Right lobe of liver (tissue), 6 donors: ENCODE measurements around the gene CUL9. TPM values are rescaled to one million over a fixed set of nuclear protein-coding genes. Genes with fewer than 3 reads are reported as not detected.

Experiments used
- ATAC-seq, 4 donors: fragments of 200-7000 bp; cut with Tn5 transposase; one replicate each; pipeline ENCODE4 v1.9.1; 2020; ENCODE audit warnings: mild to moderate bottlenecking in 4 of 4, moderate library complexity in 4 of 4
- DNase-seq, 3 donors: peaks; one replicate each; pipeline ENCODE4 v3.0.0-alpha.2; 2020
- H3K27ac ChIP-seq, 3 donors: fragments of 200-600 bp; one replicate each; pipeline ENCODE4 v1.8.0; 2022
- H3K27me3 ChIP-seq, 2 donors: fragments of 200-600 bp; one replicate each; pipeline ENCODE4 v1.8.0; 2022
- H3K36me3 ChIP-seq, 4 donors: fragments of 200-600 bp; sonication (generic) in 1 of 4; one replicate each; pipeline versions ENCODE4 v1.5.1 to v1.8.0; 2017 to 2022; ENCODE audit warnings: control low read depth in 1 of 4
- H3K4me1 ChIP-seq, 4 donors: fragments of 200-600 bp; sonication (generic) in 1 of 4; one replicate each; pipeline versions ENCODE4 v1.5.1 to v1.8.0; 2017 to 2022; ENCODE audit warnings: control low read depth in 1 of 4
- H3K4me3 ChIP-seq, 3 donors: fragments of 200-600 bp; one replicate each; pipeline ENCODE4 v1.8.0; 2022
- H3K9me3 ChIP-seq, 4 donors: fragments of 200-600 bp; sonication (generic) in 1 of 4; one replicate each; pipeline versions ENCODE4 v1.5.1 to v1.8.0; 2017 to 2022; ENCODE audit warnings: control low read depth in 1 of 4
- POLR2A ChIP-seq: fragments of 450-650 bp; IDR thresholded peaks from one replicate; pipeline ENCODE4 v1.6.1; 2017; ENCODE audit warnings: antibody characterized with exemption, mild to moderate bottlenecking
- WGBS: methylation state at CpG from one replicate; pipeline ENCODE4 v1.1.6; 2018; ENCODE audit warnings: low coverage, low lambda C conversion rate; ENCODE audit not compliant: insufficient coverage; ENCODE audit errors: missing lambda C conversion rate; 5-methylcytosine and 5-hydroxymethylcytosine counted together
- intact Hi-C, 2 donors: fragments of 100-400 bp; cut with DNase I; formaldehyde crosslinking; loops; one replicate each; pipeline versions ENCODE4 v1.11.2 to v1.14.1; 2022
- total RNA-seq, 6 experiments: library from RNA; depleted of rRNA in 2 of 6; stranded (reverse); fragments of >200 nt in 2 of 6; fragmentation: NEBNext Ultra II Directional in 3 of 6; extraction: Animal tissue kit (Norgen Biotek cat#: 25700) in 3 of 6; gene quantifications; one replicate each; pipeline versions ENCODE4 v1.1.0 to v1.2.4, GENCODE V29; 2016 to 2023
- TF ChIP-seq, protein P1 (sequence below), 4 donors: fragments of 200-600 bp in 3 of 4; fragments of 450-650 bp in 1 of 4; IDR thresholded peaks; one replicate each; pipeline versions ENCODE4 v1.5.1 to v1.8.0; 2016 to 2022; ENCODE audit warnings: antibody characterized with exemption in 4 of 4, mild to moderate bottlenecking in 2 of 4
- donor health status: DM: no; HTN: yes; CAD: no.
- donor health status: DM: no; HTN: no; CAD: no.
- donor health status: DM: no; HTN: no; CAD: no.
- donor health status: DM: no; HTN: yes; CAD: no.
- donor health status: DM: no; HTN: yes; CAD: no.

Gene CUL9
- total RNA-seq, 6 experiments from 2014 or later: 14.4 to 17.7 (median 15.2) TPM

DNA sequence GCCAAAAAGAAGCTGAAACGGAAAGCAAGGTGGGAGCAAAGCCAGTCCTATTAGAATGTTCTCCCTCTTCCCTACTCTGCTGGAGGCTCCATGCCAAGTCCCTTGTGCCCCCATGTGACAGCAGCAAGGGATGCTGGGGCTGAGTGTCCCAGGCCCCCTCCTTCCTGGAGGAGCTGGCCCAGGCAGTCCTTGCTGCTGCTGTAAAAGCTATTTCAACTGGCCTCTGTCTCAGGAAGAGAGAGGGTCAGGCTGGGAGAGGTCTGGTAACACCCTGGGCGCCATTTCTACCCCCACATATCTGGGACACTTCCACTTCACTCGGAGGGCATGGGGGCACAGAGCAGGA lies 86.3 kb downstream of the CUL9 start:
- peaks cover 0 to 62% (median 25%) of the 10 kb centered on the region in 4 donors for H3K4me1 ChIP-seq
- H3K27me3 ChIP-seq: no peaks in the 10 kb centered on the region
- no peaks in the 10 kb centered on the region for H3K9me3 ChIP-seq
- peak overlapping the region in 2 of 3 donors; percentile 66 to 88 for H3K4me3 ChIP-seq
- no peaks in the 10 kb centered on the region for H3K36me3 ChIP-seq
- WGBS: 33% methylated on average over 1 of the region's 3 CpGs
- intact Hi-C loops: loop anchor here in 1 of 2 donors (10.0 kb wide), 1 partner anchor 86 kb away; no protein-coding TSS in a partner anchor
- peak; percentile 3 to 27 (median 20) for ATAC-seq
- H3K27ac ChIP-seq: peak overlapping the region; percentile 62 to 80 (median 77)
- peak in 2 of 3 donors; percentile 83 to 87 for DNase-seq
- peak; percentile 34 for TF ChIP-seq POLR2A
- TF ChIP-seq, protein P1, sequence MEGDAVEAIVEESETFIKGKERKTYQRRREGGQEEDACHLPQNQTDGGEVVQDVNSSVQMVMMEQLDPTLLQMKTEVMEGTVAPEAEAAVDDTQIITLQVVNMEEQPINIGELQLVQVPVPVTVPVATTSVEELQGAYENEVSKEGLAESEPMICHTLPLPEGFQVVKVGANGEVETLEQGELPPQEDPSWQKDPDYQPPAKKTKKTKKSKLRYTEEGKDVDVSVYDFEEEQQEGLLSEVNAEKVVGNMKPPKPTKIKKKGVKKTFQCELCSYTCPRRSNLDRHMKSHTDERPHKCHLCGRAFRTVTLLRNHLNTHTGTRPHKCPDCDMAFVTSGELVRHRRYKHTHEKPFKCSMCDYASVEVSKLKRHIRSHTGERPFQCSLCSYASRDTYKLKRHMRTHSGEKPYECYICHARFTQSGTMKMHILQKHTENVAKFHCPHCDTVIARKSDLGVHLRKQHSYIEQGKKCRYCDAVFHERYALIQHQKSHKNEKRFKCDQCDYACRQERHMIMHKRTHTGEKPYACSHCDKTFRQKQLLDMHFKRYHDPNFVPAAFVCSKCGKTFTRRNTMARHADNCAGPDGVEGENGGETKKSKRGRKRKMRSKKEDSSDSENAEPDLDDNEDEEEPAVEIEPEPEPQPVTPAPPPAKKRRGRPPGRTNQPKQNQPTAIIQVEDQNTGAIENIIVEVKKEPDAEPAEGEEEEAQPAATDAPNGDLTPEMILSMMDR (IDR thresholded peaks at IDR 0.05): no peak

DNA sequence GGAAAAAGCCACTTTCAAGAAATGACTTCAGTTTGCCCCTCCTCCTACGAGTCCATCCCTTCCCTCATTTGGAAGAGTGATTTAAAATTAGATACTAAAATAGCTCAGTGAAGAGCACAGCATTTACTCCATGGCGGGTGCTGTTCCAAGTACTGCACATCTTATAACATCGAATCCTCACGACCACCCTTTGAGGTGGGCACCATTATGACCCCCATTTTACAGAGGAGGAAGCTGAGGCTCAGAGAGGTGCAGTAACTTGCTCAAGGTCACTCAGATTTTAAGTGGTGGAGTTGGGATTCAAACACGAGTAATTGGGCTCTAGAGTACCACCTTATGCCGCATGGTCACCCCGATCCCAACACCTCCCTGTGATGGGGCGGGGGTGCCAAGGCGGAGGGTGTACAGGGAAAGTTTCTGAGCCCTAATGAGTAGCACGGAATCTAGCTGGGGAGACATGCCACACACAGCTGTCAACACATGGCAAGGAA lies 86.8 kb downstream of the CUL9 start:
- DNase-seq: no peak
- Histone ChIP-seq H3K4me1 (peaks cover 0 to 66% (median 25%) of the 10 kb centered on the region in 4 donors), H3K27ac (peak overlapping the region; percentile 62 to 80 (median 77)), H3K36me3 (no peaks in the 10 kb centered on the region), H3K9me3 (no peaks in the 10 kb centered on the region), H3K4me3 (peak overlapping the region; percentile 46 to 88 (median 66)), H3K27me3 (no peaks in the 10 kb centered on the region)
- WGBS: 16% methylated on average over 8 of the region's 10 CpGs
- no peak for ATAC-seq
- intact Hi-C loops: loop anchor here in 1 of 2 donors (10.0 kb wide), 1 partner anchor 86 kb away; no protein-coding TSS in a partner anchor
- TF ChIP-seq, protein P1 (IDR thresholded peaks at IDR 0.05): no peak
- TF ChIP-seq POLR2A: no peak

DNA sequence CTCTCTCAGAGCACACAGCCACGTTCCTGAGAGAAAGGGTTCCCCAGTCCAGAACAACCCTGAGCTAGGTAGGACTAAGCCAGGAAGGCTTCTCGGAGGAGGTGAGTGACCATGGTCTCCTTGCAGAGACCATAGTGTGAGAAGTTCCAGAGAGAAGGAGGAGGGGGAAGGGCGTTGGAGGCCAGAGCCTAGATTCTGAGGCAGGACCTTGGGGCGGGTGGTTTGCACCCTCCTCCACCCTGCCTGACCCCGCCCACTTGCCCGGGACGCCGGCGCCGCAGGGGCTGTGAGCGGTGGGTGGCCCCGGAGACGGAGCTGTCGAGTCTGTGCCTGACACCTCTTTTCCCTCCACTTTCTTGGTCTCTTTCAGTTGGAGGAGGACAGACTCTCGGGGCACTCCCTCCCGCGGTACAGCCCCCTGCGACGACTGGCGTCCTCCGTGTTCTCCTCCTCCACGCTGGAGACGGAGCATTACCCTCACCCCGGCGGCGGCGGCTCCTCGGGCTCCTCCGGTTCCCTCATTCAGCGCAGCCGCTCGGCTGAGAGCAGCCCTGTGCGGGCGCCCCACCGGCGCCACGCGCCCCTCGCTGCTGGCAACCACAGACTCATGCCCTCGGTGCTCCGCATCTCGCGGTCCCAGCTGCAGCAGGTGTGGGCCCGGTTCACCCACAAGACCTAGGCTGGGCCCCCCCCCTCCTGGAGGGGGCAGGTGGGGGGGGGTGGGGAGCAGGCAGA lies 87.4 kb downstream of the CUL9 start:
- H3K36me3 ChIP-seq: no peaks in the 10 kb centered on the region
- TF ChIP-seq POLR2A: peak; percentile 77
- TF ChIP-seq, protein P1 (IDR thresholded peaks at IDR 0.05): no peak
- H3K4me3 ChIP-seq: peak overlapping the region; percentile 46 to 88 (median 66)
- DNase-seq: peak; percentile 87 to 94 (median 90)
- H3K4me1 ChIP-seq: peaks cover 0 to 71% (median 25%) of the 10 kb centered on the region in 4 donors
- intact Hi-C loops: loop anchor here in 1 of 2 donors (10.0 kb wide), 1 partner anchor 85 kb away; no protein-coding TSS in a partner anchor
- peak; percentile 46 to 59 (median 58) for ATAC-seq
- H3K9me3 ChIP-seq: no peaks in the 10 kb centered on the region
- H3K27me3 ChIP-seq: no peaks in the 10 kb centered on the region
- WGBS: 5% methylated on average over 12 of the region's 44 CpGs
- peak overlapping the region; percentile 62 to 80 (median 77) for H3K27ac ChIP-seq

DNA sequence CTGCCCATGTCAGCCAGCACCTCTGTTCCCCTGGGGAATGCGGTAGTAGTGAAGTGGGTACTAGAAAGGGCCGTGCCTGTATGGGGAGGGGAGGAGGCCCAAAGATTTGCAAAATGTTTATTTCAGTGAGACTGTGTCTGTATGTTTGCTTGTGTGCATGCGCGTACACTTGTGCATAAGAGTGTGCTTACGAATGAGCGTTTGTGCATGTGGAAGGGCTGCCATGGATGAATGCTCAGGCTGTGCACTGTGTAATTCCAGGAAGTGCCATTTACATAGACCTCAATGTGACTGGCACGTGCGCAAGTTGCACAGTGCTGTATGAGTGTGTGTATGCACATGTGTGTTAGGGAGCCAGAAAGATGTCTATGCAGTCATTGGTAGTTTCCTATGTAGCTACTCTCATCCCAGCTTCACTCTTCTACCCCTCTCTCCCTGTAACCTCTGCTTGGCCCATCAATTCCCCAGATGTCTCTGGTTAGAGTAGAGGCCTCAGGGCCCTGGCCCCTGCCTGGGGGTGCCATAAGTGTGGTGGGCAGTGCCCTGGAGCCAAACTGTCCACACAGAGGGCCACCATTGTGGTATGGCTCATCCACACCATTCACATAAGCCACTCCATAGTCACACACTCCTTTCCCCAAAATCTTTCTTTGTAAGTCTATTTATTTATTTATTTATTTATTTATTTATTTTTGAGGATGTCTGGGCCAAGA lies 89.3 kb downstream of the CUL9 start:
- H3K4me1 ChIP-seq: peaks cover 0 to 66% (median 21%) of the 10 kb centered on the region in 4 donors
- DNase-seq: peak in 1 of 3 donors; percentile 53
- peak overlapping the region in 2 of 3 donors; percentile 57 to 61 for H3K27ac ChIP-seq
- no peak for ATAC-seq
- no peaks in the 10 kb centered on the region for H3K9me3 ChIP-seq
- WGBS: 44% methylated on average over 7 of the region's 8 CpGs
- intact Hi-C loops: no loop called here
- H3K4me3 ChIP-seq: peak overlapping the region in 1 of 3 donors; percentile 30
- no peaks in the 10 kb centered on the region for H3K36me3 ChIP-seq
- TF ChIP-seq, protein P1 (IDR thresholded peaks at IDR 0.05): no peak
- TF ChIP-seq POLR2A: peak; percentile 14
- no peaks in the 10 kb centered on the region for H3K27me3 ChIP-seq
